GM19240 (cell line): ENCODE measurements around the gene GMEB2.
"Not testable (repeated sequence)": the region's sequence is repeated elsewhere in the genome, so short reads cannot be mapped to it uniquely, and the experiment has no call there.

ENCODE experiments used
- DNase-seq: peaks from one replicate; pipeline ENCODE4 v3.0.0; 2011; ENCODE audit warnings: low spot score; ENCODE audit not compliant: insufficient read length

GMEB2 gene

DNA sequence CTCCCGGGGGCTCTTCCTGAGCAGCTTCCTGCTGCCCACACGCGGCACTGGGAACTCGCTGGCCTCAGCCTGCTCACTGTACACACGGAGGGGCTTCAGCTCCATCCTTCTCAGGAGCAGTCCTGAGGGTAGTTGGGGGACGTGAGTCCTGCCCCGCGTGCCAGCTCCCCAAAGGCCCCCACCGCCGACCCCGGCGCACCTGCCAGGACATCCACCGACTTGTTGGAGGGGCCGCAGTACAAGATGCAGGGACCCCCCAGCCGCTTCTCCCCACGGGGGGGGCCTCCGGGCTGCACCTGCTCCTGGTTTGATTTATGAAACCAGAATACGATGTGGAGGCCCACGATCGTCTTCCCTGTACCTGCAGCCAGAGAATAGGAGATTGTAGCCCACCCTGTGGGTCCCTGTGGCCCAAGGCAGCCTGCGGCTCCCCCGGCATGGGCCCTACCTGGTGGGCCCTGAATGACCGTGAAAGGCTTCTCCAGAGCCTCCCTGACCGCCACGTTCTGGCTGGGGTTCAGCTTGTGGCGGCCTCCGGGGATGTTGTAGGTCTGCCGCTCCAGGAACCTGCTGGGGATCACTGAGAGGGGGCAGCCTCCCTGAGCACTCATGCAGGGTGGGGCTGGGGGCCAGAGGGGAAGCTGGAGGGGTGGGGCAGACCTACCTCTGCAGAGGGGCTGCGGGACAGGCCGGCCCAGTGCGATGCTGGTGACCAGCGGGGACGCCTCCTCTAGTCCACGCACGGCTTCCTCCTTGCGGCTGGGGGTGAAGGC is 65.1 kb downstream of the GMEB2 start:
- DNase-seq, result no peak

DNA sequence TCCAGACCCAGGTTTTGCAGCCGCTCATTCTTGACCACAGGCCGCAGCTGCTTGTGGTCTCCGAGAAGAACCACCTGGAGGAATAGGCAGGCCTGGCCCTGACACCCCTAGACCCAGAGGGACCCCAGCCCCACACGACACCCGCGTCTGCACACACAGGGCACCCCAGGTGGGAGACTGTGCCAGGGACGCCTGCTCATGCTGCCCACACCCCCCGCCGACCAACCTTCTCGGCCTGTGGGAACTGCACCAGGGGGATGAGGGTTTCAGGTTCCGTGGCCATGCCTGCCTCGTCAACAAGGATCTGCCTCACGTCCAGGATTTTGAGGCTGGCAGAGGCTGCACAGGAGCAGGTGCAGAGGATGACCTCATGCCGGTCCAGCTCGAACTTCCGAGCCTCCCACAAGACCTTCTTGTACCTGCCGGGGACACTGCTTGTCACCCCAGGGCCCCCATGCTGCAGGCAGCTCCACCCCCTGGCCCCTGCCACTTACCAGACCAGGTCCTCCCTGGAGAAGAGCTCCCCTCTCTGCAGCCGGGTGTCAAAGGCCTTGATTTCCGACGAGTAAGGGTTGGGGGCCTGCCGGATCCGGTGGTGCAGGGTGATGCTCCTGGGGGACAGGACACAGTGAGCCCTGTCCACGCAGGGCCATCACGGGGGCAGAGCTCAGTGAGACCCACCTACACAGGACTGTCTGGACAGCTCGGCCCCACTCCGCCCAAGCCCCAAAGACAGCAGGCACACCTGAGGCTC is 65.9 kb downstream of the GMEB2 start:
- DNase-seq, result no peak

DNA sequence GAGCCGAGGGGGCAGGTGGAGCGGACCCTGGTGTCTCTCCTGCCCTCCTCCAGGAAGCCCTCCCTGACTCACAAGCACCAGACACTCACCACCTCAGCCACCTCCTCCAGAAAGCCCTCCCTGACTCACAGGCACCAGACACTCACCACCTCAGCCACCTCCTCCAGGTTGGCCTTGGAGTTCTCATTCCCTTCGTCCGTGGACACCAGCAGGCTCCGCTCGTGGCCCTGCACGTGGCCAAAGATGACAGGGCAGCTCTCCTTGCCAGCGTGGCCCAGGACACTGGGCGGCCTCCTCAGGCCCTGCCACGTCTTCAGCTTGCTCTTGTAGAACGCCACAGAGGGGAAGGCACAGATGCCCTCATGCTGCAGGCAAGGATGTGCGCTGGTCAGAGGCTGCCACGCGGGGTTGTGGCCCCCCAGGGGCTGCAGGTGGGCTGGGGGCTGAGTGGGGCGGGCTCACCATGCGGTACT is 66.5 kb downstream of the GMEB2 start:
- no peak for DNase-seq

DNA sequence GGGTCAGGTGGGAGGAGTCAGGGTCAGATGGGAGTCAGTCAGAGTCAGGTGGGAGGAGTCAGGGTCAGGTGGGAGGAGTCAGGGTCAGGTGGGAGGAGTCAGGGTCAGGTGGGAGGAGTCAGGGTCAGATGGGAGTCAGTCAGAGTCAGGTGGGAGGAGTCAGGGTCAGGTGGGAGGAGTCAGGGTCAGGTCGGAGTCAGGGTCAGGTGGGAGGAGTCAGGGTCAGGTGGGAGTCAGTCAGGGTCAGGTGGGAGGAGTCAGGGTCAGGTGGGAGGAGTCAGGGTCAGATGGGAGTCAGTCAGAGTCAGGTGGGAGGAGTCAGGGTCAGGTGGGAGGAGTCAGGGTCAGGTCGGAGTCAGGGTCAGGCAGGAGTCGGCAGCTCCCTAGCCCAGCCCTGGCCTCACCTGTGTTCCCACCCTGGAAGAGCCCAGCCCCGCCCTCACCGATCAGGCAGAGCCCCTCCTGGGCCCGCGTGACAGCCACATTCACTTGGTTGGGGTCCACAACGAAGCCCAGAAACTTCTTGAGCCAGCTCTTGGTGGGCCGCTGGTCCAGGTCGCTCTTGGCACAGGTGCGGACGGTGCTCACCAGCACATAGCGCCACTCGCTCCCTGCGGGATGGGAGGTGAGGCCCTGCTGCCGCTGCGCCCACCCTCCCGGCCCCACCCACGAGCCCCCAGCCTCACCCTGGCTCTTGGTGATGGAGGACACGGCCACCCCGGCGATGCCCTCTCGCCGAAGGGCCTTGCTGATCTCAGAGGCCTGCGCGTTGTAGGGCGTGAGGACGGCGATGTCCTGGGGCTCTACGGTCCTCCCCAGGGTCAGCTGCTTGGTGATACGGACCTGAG is 67.2 kb downstream of the GMEB2 start:
- DNase-seq, result not testable (repeated sequence)

DNA sequence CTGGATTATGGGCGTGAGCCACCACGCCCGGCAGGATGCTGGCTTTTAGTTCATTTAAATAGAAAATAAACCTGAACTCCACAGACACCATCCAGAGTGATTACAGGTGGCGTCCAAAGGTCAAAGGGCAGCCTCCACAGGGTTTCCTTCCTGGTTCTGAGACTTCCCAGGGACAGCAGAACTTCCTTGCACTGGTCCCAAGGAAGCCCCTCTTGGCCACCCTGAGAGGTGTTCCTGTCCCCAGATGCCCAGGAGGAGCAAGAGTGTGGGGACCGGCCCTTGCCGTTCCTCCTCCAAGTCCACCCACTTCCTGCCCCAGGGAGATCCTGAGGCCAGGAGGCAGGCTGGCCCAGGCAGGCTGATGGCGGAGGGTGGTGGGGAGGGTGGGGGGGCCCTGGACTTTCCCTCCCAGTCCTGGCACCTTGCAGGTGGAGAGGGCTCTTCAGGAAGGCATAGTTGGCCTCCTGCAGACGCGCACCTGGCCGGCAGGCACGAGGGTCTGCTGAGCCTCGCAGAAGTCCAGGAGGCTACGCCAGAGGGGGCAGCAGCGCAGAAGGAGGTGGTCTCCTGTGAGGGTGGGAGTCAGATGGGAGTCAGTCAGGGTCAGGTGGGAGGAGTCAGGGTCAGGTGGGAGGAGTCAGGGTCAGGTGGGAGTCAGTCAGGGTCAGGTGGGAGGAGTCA is 68.0 kb downstream of the GMEB2 start:
- no peak for DNase-seq

DNA sequence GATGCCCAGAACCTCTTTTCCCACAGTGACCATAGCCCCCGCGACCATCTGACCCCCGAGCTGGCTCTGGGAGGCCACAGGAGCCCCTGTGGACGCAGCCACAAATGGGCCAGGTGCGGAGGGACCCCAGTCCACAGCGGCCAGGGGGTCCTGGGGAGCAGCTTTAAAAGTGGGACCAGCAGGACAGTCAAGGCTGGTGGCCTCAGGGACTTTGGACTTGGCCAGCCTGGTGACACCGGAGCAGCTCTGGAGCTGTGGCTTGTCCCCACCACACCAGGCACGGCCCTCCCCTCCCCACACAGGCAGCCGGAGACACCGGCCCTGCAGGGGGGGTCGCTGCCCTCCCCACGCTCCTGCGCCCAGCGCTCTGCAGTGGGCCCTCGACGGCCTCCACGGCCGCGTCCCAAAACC is 69.4 kb downstream of the GMEB2 start:
- no peak for DNase-seq

DNA sequence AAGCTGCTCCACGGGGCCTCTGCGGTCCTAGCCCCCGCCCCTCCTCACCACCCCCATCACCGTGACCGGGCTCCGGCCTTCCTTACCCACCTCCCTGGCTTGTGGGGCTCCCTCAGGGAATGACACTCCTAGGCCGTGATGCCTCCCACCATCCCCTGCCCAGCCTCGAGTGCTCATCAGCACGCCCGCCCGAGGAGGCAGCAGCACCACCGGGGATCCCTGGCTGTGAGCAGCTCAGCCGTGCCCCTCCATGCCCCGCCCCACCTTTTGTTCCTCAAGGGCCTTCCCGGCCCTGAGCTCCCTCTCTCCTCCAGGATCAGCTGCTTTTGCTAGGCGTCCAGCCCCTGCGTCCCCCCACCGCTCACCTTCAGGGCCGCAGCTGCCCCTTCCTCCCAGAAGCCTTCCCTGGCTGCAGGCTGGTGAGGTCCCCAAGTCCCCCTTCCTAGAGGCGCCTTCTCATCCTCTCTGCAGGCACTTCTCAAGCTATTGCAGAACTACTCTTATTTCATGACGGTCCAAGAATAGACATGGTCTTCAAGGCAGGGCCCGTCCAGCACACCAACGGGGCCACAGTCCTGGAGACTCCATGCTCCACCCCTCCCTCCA is 69.9 kb downstream of the GMEB2 start:
- DNase-seq, result no peak

DNA sequence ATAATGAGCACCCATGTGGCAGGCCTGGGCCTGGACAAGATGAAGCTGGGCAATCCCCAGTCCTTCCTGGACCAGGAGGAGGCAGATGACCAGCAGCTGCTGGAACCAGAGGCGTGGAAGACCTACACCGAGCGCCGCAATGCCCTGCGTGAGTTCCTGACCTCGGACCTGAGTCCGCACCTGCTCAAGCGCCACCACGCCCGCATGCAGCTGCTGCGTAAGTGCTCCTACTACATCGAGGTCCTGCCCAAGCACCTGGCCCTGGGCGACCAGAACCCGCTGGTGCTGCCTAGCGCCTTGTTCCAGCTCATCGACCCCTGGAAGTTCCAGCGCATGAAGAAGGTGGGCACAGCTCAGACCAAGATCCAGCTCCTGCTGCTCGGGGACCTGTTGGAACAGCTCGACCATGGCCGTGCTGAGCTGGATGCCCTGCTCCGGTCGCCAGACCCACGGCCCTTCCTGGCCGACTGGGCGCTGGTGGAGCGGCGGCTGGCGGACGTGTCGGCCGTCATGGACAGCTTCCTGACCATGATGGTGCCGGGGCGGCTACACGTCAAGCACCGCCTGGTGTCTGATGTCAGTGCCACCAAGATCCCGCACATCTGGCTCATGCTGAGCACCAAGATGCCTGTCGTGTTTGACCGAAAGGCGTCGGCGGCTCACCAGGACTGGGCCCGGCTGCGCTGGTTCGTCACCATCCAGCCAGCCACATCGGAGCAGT is 71.1 kb downstream of the GMEB2 start:
- no peak for DNase-seq

DNA sequence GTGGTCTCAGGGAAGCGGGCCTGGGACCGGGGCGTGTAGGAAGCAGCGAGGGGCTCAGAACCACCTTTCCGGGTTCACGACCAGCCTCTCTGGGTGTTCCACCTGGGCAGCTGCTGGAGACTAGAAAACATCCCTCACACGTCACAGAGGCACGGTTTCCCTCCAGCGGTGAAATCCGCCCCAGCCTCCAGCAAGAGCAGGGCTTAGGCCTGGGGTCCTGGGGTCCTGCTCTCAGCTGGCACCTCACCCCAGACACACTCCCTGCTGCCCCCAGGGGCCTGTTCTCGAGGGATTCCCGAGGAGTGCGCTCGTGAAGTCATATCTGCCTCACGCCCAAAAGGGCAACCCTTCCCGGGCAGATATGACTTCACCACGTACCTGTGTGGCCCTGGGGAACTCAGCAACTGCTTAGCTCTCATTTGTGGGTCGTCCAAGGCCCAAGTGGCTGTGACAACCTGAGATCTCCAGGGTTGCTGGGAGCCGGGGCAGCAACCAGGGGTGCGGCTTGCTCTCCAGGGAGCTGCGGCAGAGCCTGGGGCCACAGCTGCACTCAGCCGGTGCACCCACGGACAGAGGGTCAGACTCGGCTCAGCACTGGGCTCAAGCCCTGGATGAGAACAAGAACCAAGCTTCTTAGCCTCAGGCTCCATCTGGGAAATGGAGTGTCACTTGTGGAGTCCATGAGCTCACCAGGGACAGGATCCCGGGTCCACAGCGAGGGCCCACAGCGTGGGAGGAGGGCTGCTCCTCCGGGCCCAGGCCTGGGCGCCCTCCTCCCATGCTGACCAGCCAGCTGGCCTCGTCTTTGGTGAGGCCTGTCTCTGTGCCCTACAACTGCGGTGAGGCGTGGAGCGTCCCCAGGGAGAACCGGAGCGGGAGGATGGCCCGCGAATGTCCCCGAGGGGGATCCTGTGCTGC is 72.3 kb downstream of the GMEB2 start:
- DNase-seq, result no peak

DNA sequence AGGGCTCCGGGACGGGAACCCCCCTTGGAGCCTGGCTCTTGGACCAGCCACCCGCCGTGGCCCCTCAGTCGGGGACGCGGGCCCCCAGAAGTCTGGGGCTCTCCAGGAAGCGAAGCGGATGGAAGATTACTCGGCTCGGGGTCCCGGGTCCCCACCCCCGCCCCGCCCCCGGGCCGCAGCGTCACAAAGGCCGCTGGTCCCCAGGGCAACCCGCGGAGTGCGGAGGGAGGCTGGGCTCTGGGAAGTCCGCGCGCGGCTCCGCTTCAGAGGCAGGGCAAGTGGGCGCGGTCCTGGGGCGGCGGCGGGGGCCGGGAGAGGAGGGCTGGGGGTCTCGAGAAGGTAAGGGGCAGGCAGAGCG is 73.0 kb downstream of the GMEB2 start, which contains the start of gene FNDC11:
Gene FNDC11, plus strand, starts transcription at position 227 of the 358 bp plus-strand sequence. CDS start 1,505 bp downstream, outside the sequence.
- no peak for DNase-seq

DNA sequence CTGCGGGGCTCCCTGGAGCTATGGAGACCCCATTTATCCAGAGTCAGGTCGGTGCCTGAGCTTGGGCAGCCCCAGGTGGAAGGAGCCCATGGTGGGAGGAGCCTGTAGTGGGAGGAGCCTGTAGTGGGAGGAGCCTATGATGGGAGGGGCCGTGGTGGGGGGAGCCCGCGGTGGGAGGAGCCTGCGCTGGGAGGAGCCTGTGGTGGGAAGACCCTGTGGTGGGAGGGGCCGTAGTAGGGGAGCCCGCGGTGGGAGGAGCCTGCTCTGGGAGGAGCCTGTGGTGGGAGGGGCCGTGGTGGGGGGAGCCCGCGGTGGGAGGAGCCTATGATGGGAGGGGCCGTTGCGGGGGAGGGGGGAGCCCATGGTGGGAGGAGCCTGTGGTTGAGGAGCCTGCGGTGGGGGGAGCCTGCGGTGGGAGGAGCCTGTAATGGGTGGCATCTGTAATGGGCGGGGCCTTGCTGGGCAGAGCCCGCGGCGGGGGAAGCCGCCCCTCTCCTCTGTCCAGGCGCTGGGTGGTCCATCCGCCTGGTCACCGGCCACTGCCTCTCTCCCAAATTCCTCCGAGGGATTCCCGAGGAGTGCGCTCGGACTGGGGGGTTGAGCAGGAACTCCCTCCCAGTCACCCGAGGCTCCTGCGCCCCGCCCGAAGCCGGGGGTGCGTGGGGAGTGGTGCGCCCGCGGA is 73.5 kb downstream of the GMEB2 start:
- DNase-seq, result peak; percentile 64

DNA sequence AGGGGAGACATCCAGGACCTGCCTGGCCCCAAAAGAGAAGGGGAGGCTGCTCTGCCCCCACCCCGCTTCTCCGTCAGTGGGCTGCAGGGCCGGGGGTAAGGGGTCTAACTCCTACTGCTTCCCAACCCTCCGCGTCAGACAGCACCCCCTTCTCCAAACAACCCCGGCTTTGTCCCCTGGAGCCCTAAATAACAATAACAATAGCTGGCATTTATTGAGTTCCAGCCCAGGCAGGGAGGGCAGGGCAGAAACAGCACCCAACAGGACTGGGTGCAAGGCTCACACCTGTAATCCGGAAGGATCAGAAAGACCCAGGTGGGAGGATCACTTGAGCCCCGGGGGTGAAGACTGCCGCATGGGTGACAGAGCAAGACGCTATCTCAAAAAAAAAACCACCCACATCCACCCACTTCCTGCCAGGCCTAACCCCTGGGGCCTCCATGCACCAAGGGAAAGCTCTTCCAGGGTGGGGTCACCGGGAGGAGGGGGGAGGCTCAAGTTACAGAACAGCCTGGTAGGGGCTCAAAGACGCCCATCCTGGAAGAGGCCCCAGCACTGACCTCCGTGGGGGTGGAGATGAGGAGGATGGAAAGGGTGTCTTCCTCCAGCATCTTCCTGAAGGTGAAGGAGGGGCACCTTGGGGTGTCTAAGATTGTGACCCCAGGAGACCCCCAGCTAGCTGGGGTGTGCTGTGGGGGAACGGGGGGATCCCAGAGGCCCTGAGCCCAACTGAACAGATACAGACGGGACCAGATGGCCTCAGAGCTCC is 74.2 kb downstream of the GMEB2 start:
- DNase-seq, result no peak

DNA sequence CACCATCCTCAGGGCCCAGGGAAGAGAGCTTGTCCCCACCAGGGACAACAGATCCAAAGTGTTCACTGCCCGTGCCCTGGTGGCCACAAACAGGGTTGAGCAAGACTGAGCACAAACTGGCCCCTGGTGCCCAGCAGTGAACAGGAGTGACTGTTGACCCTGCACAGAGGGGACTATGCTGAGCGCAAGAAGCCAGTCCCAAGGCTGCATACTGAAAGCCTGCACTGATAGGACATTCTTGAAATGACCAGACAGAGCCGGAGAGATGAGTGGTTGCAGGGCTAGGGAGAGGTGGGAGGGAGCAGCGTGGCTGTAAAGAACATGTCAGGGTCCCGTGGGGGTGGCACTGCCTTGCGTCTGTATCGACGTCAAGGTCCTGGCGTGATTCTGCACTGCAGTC is 75.8 kb downstream of the GMEB2 start:
- DNase-seq, result no peak

DNA sequence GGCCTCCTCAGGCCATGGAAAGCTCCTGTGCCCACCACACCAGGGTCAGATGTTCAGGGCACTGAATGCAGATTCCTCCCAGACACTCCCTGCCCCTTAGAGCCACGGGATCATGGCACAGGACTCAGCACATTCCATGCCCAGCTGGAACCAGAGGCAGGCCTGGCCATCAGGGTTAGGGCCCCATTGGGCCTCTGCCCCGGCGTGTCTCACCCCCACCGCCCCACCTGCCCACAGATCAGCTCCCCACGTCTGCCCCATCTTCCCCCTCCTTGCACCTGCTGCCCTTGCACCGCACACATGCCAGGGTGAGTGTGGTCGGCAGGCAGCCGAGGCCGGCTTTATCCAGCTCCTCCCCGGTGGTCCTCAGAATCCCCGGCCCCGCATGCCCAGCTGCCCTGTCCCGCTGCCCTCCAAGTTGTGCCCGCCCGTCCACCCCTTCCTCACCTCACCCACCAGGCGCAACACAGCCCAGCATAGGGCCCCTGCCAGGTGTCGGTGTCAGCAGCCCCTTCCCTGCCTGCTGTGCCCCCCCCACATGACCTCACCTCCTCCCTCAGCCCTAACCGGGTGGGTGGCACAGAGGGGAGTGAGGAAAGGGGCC is 77.1 kb downstream of the GMEB2 start:
- DNase-seq, result no peak

DNA sequence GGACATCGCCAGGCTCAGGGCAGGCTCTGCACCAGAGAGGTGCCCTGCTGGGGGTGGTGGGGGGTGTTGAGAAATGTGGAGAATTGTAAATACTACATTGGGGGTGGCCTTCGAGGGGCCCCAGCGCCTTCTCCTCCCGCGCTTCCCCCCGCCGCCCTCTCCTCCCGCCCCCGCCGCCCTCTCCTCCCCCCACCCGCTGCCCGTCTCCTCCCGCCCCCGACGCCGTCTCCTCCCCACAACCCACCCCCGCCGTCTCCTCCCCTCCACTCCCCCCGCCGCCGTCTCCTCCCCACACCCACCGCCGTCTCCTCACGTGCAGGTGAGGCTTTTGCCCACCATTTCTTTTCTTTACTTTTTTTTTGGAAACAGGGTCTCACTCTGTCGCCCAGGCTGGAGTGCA is 77.9 kb downstream of the GMEB2 start:
- no peak for DNase-seq

DNA sequence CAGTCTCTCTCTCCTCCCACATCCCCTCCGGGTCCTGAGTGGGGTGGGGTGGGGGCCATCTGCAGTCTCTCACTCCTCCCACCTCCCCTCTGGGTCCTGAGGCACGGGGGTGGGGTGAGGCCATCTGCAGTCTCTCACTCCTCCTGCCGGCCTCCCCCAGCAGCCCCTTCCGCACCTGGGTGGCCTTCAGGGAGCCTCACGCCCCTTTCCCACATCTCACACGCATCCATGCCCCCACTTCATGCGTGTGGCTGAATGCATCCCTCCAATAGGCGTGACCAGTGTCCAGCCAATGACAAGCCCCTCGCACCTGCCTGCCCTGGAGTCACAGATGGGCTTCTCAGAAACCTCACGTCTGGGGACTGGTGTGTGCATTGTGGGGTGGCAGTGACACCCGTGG is 78.4 kb downstream of the GMEB2 start:
- DNase-seq, result no peak

DNA sequence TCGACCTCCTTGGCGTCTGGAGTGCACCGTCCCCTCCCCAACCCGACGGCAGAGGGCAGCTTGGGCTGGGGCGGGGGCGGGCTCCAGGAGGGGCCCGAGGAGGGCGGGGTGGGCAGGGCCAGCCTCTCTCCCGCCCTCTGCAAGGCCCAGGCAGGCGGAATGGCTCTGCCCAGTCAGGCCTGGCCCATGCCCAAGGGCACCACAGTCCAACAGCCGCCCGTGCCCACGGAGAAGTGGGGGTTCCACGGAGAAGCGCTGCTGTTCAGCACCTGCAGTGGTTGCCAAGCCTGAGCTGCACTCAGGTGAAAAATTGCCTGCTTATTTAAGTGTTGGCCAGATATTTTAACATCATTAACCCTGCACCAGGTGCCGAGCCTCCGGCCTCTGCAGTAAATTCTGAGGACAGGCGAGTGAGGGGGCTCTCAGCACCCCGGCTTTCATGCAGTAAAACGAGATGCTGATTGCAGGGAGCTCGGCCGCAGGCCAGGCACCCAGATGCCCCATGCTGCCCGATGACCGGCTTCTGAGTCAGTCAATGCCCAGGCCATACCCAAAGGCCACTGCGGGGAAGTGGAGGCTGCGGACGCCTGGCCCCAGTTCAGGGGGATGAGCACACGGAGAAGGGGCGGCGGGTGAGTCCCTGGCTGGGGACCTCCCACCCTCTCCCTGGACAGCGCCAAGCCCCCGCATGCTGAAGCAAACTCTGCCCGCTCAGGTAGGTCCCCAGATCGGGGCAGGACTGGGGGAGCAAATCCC is 79.0 kb downstream of the GMEB2 start, which contains the start of gene SRMS:
Gene SRMS, minus strand, starts transcription at position 25 of the 756 bp plus-strand sequence. CDS start 286 bp downstream, outside the sequence.
- no peak for DNase-seq
